ENCODE results near the gene CRIM1. TPM values are rescaled to one million over a fixed set of nuclear protein-coding genes. Genes with fewer than 3 reads are reported as not detected.

The CRIM1 gene
- total RNA-seq, 1 experiment from 2014 or later = 24.1 TPM

GRCh38 chr2:36351736-36352349 lies 3.7 kb upstream of the CRIM1 start:
- CTCF ChIA-PET = interaction anchor here (0.6 to 4.0 kb wide), 13 partner anchors 16 to 479 kb away, joined by 3 to 86 read pairs (median 5); no protein-coding TSS in a partner anchor
- peak; percentile 45 for TF ChIP-seq CTCF (IDR thresholded peaks at IDR 0.05)
- TF ChIP-seq AFF4 (CRISPR knock-in tag; IDR thresholded peaks at IDR 0.05; ENCODE audit: borderline replicate concordance) = no peak
- no peak for TF ChIP-seq ATF1 (CRISPR knock-in tag; IDR thresholded peaks at IDR 0.05)
- POLR2A ChIA-PET = no interaction called here
- DNase-seq (ENCODE audit: low spot score) (no peak), ATAC-seq (no peak)
- Mint-ChIP-seq H3K4me1 (peaks cover 26% of the 10 kb centered on the region), H3K27ac (no peak overlapping the region), H3K4me3 (no peak overlapping the region), H3K9me3 (no peaks in the 10 kb centered on the region), H3K36me3 (no peaks in the 10 kb centered on the region), H3K27me3 (ENCODE audit: low read depth) (peaks cover 14% of the 10 kb centered on the region)

GRCh38 chr2:36352701-36353100 lies 2.9 kb upstream of the CRIM1 start:
- ChIA-PET CTCF (interaction anchor here (0.6 to 4.0 kb wide), 24 partner anchors 15 to 480 kb away, joined by 3 to 86 read pairs (median 4); no protein-coding TSS in a partner anchor), POLR2A (no interaction called here)
- no peaks in the 10 kb centered on the region for H3K36me3 Mint-ChIP-seq
- peak overlapping the region; percentile 38; the same call in 1 of the 2 replicates for H3K27ac Mint-ChIP-seq
- no peak overlapping the region for H3K4me3 Mint-ChIP-seq
- DNase-seq (ENCODE audit: low spot score) (no peak), ATAC-seq (no peak)
- H3K4me1 Mint-ChIP-seq = peaks cover 30% of the 10 kb centered on the region
- peaks cover 19% of the 10 kb centered on the region for H3K27me3 Mint-ChIP-seq (ENCODE audit: low read depth)
- no peaks in the 10 kb centered on the region for H3K9me3 Mint-ChIP-seq
- TF ChIP-seq NFATC4 (CRISPR knock-in tag; IDR thresholded peaks at IDR 0.05) (no peak), SMAD3 (CRISPR knock-in tag; IDR thresholded peaks at IDR 0.05; ENCODE audit: borderline replicate concordance) (no peak), GTF2I (CRISPR knock-in tag; conservative IDR thresholded peaks at IDR 0.05) (no peak), CREM (CRISPR knock-in tag; IDR thresholded peaks at IDR 0.05) (no peak), ZNF423 (CRISPR knock-in tag; IDR thresholded peaks at IDR 0.05) (no peak), AFF4 (CRISPR knock-in tag; IDR thresholded peaks at IDR 0.05; ENCODE audit: borderline replicate concordance) (no peak), MXD4 (CRISPR knock-in tag; IDR thresholded peaks at IDR 0.05; ENCODE audit: borderline replicate concordance) (no peak), PRRX2 (CRISPR knock-in tag; IDR thresholded peaks at IDR 0.05) (no peak), ATF3 (CRISPR knock-in tag; conservative IDR thresholded peaks at IDR 0.05) (no peak), GABPB1 (CRISPR knock-in tag; IDR thresholded peaks at IDR 0.05) (no peak), ARID4B (CRISPR knock-in tag; IDR thresholded peaks at IDR 0.05; ENCODE audit: borderline replicate concordance) (no peak), HMGA2 (CRISPR knock-in tag; IDR thresholded peaks at IDR 0.05) (no peak), USF2 (CRISPR knock-in tag; IDR thresholded peaks at IDR 0.05) (no peak), OVOL2 (CRISPR knock-in tag; IDR thresholded peaks at IDR 0.05; ENCODE audit: borderline replicate concordance) (no peak), TEAD4 (CRISPR knock-in tag; IDR thresholded peaks at IDR 0.05) (no peak), NR2C2 (CRISPR knock-in tag; IDR thresholded peaks at IDR 0.05) (no peak), ATF1 (CRISPR knock-in tag; IDR thresholded peaks at IDR 0.05) (no peak), SP1 (CRISPR knock-in tag; conservative IDR thresholded peaks at IDR 0.05) (no peak)
